GM21786 (cell line): ENCODE data around the gene MMRN2.

Experiments
- ATAC-seq: cut with Tn5 transposase; IDR thresholded peaks from one replicate; pipeline ENCODE4 v1.9.1; 2021; ENCODE audit not compliant: unreplicated experiment

MMRN2 gene

DNA sequence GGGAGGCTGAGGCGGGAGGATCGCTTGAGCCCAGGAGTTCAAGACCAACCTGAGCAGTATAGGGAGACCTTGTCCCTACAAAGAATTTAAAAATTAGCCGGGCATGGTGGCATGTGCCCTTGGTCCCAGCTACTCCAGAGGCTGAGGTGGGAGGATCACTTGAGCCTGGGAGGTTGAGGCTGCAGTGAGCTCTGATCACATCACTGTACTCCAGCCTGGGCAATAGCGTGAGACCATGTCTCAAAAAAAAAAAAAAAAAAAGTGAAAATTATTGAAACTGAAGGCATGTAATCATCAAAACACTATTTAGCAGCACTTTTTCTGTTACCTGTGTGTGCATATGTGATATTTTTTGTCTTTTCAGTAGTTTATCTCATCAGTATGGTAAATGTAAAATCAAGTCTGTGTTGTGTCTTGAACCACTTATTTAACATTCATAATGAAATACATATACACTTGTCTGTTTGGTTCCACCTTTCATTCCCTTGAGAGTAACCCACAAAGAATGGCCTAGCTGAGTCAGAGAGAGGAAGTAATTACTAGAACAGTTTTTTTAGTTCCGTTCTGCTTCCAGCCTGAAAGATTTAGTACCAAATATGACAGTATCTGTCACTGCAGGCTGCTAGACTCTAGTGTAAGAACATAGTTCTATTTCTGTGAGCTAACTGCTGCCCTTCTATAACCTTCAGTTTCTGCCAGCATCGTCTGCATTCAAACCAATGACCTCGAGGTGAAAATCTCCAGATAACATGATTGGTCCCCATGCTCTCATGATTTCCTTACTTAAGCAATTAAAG, 68.6 kb downstream of the MMRN2 start:
- ATAC-seq: peak; percentile 98
